ENCODE measurements around the gene ZNF652.
"Not testable (repeated sequence)": the region's sequence is repeated elsewhere in the genome, so short reads cannot be mapped to it uniquely, and the experiment has no call there.

ZNF652 gene
- 46.5 to 50.4 reads per million in 2 donors for total RNA-seq

DNA sequence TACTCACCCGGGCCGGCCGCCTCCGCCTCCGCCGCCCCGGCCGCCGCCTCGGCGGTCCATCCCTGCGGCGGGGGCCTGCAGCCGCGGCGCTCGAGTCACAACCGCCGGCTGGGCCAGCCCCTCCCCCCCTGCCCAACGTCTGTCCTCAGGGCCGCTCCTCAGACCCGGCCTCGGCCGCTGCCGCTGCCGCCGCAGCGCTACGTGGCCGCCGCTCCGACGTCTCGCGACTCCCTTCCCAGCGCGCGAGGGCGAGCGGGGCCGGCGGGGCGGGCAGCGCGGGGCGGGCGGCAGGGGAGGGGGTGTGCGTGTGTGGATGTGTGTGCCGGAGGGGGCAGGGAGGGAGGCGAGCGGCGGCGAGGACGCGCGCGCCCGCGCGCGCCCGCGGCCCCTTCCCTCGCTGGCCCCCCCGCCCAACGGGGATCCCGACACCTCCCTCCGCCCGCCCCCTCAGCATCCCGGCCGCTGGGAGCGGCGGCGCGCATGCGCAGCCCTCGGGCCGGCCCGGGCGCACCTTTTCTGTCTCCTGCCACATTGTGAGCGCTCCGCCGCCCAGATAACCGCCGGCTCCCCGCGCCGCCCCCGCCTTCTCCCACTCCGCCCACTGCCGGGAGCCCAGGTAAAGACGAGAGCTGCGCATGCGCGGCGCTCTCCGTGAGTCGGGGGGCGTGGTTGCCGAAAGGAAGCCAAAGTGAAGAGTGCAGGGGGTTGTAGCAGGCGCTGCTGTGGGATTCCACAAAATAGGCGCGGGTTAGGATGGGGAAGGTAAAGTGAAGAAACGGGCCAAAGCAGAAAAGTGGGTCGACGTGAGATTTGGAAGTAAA is at the start of gene ZNF652:
Gene ZNF652 (minus strand): TSS at position 349 of the 821 bp plus-strand sequence. CDS start 44,525 bp downstream, outside the sequence.
- peak; percentile 73 to 96 (median 95) for DNase-seq

DNA sequence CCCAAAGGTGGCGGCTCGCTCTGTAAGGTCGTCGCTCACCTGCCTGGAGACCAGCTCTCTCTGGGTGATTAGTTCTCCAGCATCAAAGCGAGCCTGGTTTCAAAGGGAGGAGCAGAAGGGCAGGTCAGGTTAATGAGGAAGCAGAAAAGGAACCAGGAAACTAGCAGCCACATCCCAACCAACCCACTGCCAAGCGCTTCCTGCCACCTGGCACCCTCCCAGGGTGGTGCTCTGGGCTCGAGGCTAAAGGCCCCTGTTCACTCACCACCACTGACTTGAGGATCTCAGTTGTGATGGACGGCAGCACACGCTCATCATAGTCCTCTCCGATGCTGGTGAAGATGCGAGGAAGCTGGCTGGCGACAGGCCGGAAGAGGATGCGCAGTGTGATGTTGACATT is 47.0 kb upstream of the ZNF652 start:
- DNase-seq, result no peak

DNA sequence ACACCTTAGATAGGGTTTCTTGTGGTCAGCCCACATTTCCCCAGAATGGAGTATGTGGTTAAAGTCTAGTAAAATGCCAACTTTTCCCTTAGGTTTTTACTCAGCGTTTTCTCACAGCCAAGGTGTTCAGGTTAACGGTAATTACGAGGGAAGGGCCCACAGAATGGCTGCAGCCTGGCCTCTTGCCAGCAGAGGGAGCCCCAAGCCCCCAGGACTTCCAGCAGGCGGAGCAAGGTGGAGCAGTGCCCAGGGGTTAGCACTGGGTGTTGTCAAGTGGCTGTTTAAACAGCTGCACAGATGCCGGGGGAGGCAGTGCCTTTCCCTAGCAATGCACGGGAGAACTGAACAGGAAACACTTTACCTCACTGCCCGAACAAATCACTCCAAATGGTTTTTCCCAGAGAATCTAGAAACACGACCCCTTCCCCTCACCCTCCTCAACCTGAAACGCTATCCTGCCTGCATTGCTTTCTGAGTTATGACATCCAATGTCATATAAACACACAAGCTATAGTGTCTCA is 46.0 kb upstream of the ZNF652 start:
- DNase-seq, result peak; percentile 59 to 83 (median 71)

DNA sequence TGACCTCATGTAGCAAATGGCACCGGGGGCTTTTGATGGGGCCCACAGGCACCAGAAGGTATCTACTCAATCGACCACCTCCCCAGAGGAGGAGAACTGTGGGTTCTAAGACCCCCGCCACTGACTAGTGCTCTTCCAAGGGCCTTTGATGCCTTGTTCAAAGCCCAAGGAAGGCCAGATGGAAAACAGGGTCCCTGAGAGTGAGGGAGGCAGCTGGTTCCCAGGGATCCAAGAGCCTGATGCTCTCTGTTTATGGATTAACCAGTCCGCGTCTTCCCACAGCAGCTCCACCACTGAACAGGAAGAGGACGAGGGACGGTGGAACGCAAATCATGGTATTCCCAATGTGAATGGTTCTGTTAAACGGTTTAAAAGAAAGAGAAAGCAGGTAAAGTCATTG is 45.0 kb upstream of the ZNF652 start:
- no peak for DNase-seq

DNA sequence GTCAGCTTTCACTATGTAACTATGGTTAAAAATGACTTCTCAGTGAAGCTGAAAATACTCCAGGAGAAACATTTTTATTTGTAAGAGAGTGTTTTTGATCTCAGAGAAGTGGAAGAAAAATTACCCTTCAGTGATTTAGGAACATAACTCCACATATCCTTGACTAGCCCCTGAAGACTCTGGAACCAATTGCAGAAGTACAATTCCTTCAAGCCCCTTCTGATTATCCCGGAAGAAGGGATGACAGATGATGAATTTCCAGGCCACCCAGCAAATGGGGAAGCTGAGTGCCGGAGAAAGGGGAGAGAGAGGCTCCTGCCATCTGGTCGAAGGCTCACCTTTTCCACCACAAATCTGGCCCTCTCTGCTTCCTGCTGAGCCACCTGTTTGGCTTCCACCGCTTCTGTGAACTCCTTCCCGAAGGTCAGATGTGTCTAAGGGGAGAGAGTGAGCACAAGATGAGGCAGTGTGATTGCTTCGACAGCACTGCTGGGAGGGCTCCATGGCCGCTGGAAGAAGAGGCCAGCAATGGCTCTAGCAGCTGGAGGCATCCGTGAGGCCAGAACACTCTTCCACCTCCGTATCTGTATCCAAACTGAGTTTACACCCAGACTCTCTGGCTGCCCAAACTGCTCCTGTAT is 44.5 kb upstream of the ZNF652 start:
- DNase-seq, result no peak

DNA sequence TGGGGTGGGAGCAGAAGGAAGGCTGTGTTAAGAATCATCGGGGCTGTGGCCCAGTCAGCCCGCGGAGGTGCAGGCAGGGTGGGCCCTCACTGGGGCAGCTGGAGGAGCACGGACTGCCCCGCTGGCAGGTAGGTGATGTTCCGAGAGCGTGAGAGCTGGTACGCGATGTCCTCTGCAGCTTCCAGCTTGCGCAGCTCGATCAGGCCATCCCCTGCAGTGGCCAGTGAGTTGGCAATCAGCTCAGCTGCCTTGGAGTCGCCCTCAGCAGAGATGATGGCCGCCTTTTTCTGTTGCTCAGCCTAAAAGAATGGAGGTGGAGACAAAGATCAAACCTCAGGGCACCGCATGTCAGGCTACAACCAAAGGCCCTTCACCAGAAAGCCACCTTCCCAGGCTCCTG is 42.9 kb upstream of the ZNF652 start:
- no peak for DNase-seq

DNA sequence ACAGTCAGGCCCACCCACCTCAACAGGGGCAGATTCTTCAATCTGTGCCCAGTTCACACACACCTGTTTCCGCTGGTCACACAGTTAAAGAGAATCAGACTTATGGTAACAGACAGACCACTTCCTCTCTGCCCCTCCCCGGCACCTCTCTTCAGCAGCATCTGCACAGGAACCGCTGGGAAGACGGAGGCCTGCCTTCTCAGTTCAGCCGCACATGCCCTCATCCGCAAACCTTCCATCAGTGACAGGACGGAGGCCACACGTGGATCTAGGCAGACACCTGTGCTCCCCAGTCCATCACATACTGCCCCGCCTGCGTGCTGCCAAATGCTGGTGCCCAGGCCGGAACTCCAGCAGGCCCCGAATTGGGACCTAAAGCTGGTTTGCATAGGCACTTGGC is 42.3 kb upstream of the ZNF652 start:
- peak in 1 of 5 experiments; percentile 52 for DNase-seq

DNA sequence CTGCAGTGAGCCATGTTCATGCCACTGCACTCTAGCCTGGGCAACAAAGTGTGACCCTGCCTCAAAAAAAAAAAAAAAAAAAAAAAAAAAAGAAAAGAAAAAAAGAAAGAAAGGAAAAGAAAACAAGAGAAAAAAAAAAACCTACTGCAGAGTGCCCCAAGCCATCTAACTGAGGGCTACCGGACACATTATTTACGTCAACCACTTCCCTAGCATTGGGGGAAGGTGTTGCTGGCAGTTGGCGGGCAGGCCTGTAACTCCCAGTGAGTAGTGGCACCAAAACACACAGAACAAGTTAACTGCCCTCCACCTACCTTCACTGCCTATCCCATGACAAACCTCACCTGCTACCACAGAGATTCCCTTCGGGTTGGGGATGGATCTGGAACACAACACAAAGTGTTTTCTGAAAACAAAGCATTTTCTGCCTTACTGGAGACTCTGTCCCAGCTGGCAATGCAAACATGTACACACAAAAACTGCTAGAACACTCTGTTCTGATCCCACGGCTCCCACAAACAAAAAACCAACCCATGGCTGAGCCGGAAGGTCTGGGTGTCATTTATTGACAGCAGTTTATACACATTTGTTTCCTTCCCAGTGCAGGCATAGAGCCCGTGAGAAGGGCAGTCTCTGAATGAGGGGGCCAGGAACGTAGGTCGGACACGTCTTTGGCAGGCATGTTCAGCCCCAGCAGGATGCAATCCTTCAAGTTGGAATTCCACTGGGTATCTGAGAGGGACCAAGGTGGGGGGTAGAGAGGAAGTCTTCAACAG is 41.7 kb upstream of the ZNF652 start:
- DNase-seq, result peak in 1 of 5 experiments; percentile 23

DNA sequence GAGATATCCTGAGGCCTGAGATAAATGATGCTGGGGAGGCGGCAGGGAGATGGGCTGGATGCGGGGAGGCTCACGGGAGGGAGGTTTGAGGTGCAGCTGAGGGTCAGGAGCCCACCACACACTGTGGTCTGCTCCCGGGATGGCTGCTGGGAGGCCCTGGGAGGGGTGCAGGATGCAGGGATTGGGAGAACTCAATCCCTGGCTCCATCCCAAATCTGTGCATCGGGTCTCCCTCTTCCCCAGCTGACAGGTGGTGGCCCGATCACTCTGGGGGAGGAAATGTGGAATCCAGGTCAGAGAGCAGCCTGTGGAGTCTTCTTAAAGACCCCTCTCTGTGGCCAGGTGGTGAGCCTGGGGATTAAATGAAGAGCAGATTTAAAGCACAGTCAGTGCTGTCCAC is 40.7 kb upstream of the ZNF652 start:
- no peak for DNase-seq

DNA sequence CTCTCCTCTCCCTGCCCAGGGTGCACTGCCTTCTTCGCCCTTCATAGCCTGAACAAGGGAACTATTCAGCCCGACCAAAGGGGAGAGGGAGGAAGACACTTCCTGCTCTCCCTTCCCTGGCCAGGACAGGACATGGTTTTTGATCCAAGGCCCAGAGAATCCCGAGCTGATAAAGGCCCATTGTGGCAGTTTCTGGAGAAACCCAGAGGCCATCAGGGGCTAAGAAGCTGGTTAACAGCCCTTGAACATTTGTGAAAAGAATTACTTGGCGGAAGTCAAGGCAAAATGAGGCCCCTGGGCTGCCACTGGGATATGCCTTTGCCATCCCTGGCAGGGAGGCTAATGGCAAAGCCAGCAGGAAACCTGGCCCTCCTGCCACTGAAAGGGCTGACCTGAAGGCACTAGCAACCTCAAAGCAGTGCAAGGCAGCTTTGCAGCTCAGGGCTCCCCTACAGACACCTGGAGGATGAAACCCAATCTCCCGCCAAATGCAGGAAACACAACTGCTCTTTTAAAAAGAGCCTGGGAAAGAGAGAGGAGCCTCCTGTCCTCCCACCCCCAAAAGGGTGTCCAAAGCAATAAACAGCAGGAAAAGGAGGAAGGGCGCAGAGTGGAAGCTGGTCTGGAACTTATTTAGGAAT is 40.0 kb upstream of the ZNF652 start:
- DNase-seq, result no peak

DNA sequence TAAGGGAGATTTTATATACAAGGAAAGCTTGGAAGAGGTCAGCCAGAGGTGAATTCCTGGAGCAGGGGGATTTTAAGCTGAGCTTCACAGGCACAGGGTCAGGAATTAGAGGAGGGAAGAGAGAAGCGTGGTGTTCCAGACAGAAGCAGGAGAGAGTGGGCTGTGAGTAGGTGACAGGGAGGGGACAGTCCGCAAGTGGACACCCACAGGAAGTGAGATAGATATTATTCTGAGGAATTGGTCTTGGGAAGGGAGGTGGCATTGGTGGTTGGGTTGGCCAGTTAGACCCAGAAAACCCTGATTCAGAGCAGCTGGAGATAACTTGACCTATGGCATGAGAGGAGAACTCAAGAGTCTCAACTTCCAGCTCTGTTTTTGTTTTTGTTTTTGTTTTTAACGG is 37.9 kb upstream of the ZNF652 start:
- no peak for DNase-seq

DNA sequence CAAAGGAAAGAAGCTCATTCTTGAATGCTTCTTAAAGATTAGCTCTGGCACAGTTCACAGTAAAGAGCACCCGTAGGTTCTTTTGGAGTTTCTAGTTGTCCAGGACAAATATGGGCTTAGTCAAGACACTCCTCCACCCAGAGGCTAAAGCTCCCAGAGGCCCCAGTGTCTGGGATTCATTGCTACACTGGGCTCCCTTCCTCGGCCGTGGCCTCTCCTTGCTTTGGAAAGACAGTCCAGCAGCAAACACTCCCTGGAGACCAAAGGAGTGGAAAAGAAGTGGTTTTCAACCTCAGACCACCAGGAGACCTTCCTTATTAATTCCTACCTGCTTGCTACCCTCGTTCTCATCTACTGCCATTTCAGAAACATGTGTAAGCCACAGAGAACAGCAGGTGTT is 35.5 kb upstream of the ZNF652 start:
- no peak for DNase-seq

DNA sequence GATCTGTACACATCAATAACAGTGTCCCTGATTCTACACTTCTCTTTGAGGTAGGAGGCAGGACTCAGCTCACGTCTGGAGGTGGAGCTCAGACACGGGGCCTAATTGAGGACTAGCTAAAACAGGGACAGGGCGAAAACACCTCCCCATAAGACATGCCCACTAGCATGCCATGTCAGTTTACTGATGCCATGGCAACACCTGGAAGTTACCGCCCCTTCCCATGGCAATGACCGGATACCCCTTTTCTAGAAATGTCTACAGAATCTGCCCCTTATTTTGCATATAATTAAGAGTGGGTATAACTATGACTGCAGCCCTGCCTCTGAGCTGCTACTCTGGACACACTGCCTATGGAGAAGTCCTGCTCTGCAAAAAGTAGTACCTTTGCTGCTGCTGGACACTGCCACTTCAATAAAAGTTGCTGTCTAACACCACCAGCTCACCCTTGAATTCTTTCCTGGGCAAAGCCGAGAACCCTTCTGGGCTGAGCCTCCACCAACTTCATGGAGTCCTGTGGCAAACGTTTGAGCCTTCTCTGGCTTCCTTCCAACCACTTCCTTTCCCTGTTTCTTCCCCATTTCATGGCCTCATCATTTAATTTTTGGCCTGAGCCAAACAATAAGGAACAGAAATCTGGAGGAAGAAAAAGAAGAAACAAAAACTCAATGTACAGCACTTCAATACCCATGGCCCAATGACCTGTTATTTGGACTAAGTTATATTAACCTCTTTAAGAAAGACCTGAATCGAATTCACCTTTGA is 31.6 kb upstream of the ZNF652 start:
- DNase-seq, result no peak

DNA sequence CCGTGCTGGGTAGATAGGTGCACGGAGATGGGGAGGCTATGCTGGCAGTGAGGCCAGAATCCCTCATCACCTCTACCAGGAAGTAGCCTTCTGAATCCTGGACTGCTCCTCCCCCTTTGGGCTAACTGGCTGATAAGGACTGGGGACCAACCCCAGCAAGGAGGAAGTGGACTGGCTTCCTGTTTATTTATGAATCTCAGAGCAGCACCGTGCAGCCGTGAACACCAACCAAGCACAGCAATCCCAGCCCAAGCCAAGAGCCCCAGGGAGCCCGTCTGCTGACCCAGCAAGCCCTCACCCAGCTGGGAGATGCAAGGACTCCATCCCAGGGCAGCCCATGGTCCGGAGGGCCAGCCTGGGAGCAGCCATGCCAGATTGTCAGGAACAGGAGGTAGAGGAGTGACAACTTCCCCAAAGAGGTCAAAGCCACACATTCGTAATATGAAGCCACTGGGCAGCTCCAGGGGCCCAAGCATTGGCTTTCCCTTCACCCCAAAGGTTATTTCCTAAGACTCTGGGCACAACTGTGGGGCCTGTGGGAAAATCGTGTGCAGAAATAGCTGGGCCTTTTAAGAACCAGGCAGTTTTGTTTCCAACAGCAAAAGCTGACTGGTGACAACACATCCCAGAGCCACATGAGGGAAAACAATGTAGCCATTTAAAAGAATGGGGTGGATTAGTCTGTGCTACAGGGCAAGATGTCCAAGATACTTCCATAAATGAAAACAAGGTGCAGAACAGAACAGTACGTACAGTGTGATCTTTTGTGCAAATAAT is 28.7 kb upstream of the ZNF652 start:
- peak in 1 of 5 experiments; percentile 39 for DNase-seq

DNA sequence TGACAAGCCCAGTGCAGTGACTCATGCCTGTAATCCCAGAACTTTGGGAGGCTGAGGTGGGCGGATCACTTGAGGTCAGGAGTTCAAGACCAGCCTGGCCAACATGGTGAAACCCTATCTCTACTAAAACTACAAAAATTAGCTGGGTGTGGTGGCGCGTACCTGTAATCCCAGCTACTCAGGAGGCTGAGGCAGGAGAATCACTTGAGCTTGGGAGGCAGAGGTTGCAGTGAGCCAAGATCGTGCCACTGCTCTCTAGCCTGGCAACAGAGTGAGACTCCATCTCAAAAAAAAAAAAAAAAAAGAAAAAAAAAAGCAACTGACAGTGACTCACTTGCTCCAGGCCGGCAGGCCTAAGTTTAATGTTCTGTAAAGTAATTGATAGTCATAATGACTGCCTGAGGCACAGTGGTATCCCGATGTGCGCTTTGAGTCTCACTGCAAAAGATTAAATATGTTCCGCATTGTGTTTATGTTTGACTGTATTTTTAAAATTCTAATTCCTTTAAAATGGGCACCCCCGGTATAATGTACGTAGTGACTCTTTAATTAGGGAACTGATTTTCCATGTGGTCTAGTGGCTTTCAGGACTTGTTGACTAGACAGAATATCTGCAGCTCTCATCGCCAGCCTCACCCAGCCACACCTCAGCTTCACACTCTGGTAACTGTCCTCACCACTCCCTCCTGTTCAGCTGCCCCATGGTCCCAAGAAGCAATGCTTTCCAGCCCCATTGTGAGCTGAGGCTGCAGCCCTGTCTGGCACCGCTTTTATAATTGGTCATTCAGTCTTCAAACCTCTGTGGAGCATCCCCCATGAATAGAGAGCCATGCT is 27.7 kb upstream of the ZNF652 start:
- not testable (repeated sequence) for DNase-seq

DNA sequence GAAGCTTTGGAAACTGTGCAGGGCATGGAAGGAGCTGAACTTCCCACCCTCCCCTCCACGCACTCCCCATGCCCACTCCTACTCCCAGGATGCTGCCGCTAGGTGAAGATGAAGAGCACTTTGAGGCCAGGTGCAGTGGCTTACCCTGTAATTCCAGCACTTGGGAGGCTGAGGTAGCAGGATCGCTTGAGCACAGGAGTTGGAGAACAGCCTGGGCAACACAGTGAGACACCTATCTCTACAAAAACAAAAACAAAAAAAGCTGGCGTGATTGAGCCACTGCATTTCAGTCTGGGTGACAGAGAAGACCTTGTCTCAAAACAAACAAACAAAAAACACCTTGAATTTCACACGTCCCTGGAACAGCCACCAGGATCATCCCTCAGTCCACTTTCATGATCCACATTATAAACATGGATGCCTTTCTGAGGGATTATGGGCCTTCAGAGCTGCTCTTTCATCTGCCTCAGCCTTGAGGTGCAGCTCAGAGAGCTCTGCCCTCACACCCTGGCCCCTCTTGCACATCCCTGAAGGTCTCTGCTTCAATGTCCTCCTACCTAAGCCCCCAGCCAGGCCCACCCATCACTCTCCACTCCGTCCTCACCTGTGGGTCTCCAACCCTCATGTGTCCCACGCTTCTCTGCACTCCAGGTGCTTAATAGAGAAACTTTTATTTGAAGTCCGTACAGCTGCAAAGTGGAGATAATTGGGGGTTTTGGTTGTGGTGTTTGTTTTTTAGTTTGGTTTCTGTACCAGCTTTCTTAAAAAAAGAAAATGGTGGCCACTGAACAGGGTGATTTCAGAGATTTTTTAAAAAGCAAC is 26.9 kb upstream of the ZNF652 start:
- no peak for DNase-seq

DNA sequence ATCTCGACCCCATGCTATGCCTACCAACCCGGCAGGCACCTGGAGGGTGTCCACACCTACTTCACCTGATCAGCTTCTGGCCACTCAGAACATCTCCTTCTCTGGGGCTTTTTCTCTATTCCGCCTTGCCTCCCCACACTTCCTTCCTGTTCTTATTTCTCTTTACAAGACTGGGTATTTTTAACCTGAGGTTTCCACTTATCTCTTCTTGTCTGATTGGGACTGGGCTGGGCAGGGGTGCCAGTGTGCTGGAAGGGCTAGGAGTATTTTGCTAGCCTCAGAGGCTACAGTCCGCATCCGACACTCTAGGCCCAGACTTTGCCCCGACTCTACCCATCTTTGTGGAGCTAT is 26.2 kb upstream of the ZNF652 start:
- peak in 2 of 5 experiments; percentile 57 to 71 for DNase-seq

DNA sequence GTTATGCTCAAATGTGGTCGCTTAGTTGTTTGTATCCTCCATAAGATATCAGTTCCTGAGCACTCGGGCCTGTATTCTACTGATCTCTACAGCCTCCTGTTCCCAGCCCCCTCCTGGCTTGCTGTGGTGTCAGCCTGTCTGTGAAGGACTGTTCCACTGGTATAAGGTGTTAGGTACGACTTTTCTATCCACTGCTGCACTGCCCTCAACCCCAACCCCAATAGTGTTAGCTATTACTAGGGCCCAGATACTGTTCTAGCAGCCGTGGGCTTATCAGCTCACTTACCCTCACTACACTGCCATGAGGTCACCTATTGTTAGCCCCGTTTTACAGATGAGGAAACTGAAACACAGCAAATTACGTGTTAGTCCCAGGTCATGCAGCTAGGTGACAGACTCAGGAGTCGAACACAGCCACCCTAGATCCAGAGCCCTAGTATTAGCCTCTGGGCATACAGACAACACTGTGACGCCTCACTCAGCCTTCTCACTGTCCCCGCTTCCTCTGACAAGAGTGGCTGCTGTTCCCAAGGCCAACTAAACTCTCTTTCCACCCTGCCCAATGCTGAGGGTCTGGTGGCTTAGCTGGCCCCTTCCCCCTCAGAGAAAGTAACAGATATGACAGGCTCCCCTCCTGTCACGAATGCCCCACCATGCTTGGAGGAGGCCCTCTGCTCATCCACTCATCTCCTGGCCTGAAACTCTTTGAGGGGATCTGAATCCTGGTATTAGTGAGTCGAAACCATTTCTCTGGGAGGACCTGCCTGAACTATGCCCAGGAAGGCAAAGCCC is 25.6 kb upstream of the ZNF652 start:
- peak in 1 of 5 experiments; percentile 35 for DNase-seq

Data from T-helper 2 cell (primary cell).